BLaER1 treated with 17β-estradiol and CSF1 and Interleukin-3, amounts not matched to agents 10 nM and 100 nM (cell line): ENCODE results near the gene HDGF.
A peak's percentile ranks its signal among the peaks of the same experiment; 100 is the strongest.

Experiments used
- H3K27ac ChIP-seq, 11 experiments: shearing (Covaris generic); formaldehyde crosslinking; 2 replicates each; pipeline ENCODE4 v1.8.1; 2022
- H3K27me3 ChIP-seq, 11 experiments: shearing (Covaris generic); formaldehyde crosslinking; 2 replicates each; pipeline ENCODE4 v1.8.1; 2022
- H3K36me3 ChIP-seq, 11 experiments: shearing (Covaris generic); formaldehyde crosslinking; 2 replicates each; pipeline ENCODE4 v1.8.1; 2022
- H3K4me1 ChIP-seq, 10 experiments: shearing (Covaris generic); formaldehyde crosslinking; 2 replicates each; pipeline ENCODE4 v1.8.1; 2022
- H3K4me2 ChIP-seq, 11 experiments: shearing (Covaris generic); formaldehyde crosslinking; 2 replicates each; pipeline ENCODE4 v1.8.1; 2022
- H3K4me3 ChIP-seq, 10 experiments: shearing (Covaris generic); formaldehyde crosslinking; 2 replicates each; pipeline ENCODE4 v1.8.1; 2022
- H3K9ac ChIP-seq, 11 experiments: shearing (Covaris generic); formaldehyde crosslinking; 2 replicates each; pipeline ENCODE4 v1.8.1; 2022
- H3K9me3 ChIP-seq, 11 experiments: shearing (Covaris generic); formaldehyde crosslinking; replicated peaks in 1 of 11; 2 replicates each; pipeline ENCODE4 v1.8.1; 2022
- H4K20me1 ChIP-seq, 11 experiments: shearing (Covaris generic); formaldehyde crosslinking; 2 replicates each; pipeline ENCODE4 v1.8.1; 2022
- Cebpa-rat ChIP-seq, 11 experiments: shearing (Covaris generic); IDR thresholded peaks; 2 replicates each; pipeline ENCODE4 v1.8.1; 2022

HDGF gene

GRCh38 chr1:156697481-156697880 is 54.0 kb downstream of the HDGF start:
- H3K9ac ChIP-seq: peak overlapping the region in 2 of 11 experiments; percentile 2 to 37; a peak in 2 of 22 replicates
- H3K4me3 ChIP-seq: no peak overlapping the region
- H3K4me2 ChIP-seq: peak overlapping the region in 10 of 11 experiments; percentile 24 to 73 (median 60); a peak in 17 of 22 replicates
- no peaks in the 10 kb centered on the region for H3K9me3 ChIP-seq
- peaks cover 0 to 12% (median 0%) of the 10 kb centered on the region in 11 experiments; a peak in 1 of 22 replicates for H4K20me1 ChIP-seq
- H3K36me3 ChIP-seq: no peaks in the 10 kb centered on the region
- H3K27me3 ChIP-seq: peaks cover 8 to 17% (median 14%) of the 10 kb centered on the region in 11 experiments
- H3K27ac ChIP-seq: 0 out of 22 replicates have a peak overlapping the region, but pooled peaks of 1 of the 11 experiments have one; percentile 26
- H3K4me1 ChIP-seq: peaks cover 8 to 42% (median 38%) of the 10 kb centered on the region in 10 experiments
- no peak for TF ChIP-seq Cebpa-rat (IDR thresholded peaks at IDR 0.05)

GRCh38 chr1:156696755-156697154 is 54.7 kb downstream of the HDGF start:
- Histone ChIP-seq H3K9ac (0 out of 22 replicates have a peak overlapping the region, but pooled peaks of 2 of the 11 experiments have one; percentile 2 to 29), H3K27ac (no peak overlapping the region), H3K4me1 (peaks cover 15 to 50% (median 45%) of the 10 kb centered on the region in 10 experiments), H3K4me3 (no peak overlapping the region), H3K36me3 (no peaks in the 10 kb centered on the region), H3K4me2 (peak overlapping the region in 8 of 11 experiments; percentile 50 to 73 (median 63); a peak in 16 of 22 replicates), H3K27me3 (peaks cover 16 to 24% (median 21%) of the 10 kb centered on the region in 11 experiments), H3K9me3 (no peaks in the 10 kb centered on the region), H4K20me1 (peaks cover 0 to 19% (median 0%) of the 10 kb centered on the region in 11 experiments; a peak in 4 of 22 replicates)
- TF ChIP-seq Cebpa-rat (IDR thresholded peaks at IDR 0.05): no peak

GRCh38 chr1:156694690-156694962 is 56.8 kb downstream of the HDGF start:
- Histone ChIP-seq H3K4me3 (no peak overlapping the region), H3K4me1 (peaks cover 27 to 69% (median 61%) of the 10 kb centered on the region in 10 experiments), H3K27me3 (peaks cover 37 to 45% (median 42%) of the 10 kb centered on the region in 11 experiments), H3K27ac (peak overlapping the region in 1 of 11 experiments; percentile 35; a peak in 2 of 22 replicates), H3K9me3 (no peaks in the 10 kb centered on the region), H3K9ac (peak overlapping the region in 3 of 11 experiments; percentile 4 to 54 (median 20); a peak in 2 of 22 replicates), H4K20me1 (peaks cover 0 to 26% (median 0%) of the 10 kb centered on the region in 11 experiments; a peak in 7 of 22 replicates), H3K4me2 (peak overlapping the region in 9 of 11 experiments; percentile 60 to 90 (median 83); a peak in 16 of 22 replicates), H3K36me3 (no peaks in the 10 kb centered on the region)
- no peak for TF ChIP-seq Cebpa-rat (IDR thresholded peaks at IDR 0.05)

- peaks cover 0 to 26% (median 0%) of the 10 kb centered on the region in 11 experiments; a peak in 7 of 22 replicates for H4K20me1 ChIP-seq
- peak overlapping the region in 4 of 11 experiments; percentile 4 to 54 (median 25); a peak in 2 of 22 replicates for H3K9ac ChIP-seq
- H3K4me2 ChIP-seq: peak overlapping the region in 10 of 11 experiments; percentile 60 to 90 (median 80); a peak in 18 of 22 replicates
- H3K4me1 ChIP-seq: peaks cover 31 to 74% (median 65%) of the 10 kb centered on the region in 10 experiments
- H3K4me3 ChIP-seq: no peak overlapping the region
- no peak for TF ChIP-seq Cebpa-rat (IDR thresholded peaks at IDR 0.05)
- H3K27me3 ChIP-seq: peaks cover 38 to 46% (median 43%) of the 10 kb centered on the region in 11 experiments
- no peaks in the 10 kb centered on the region for H3K9me3 ChIP-seq
- H3K27ac ChIP-seq: peak overlapping the region in 2 of 11 experiments; percentile 23 to 35; a peak in 2 of 22 replicates
- H3K36me3 ChIP-seq: no peaks in the 10 kb centered on the region
Observed at GRCh38 chr1:156693848-156694689, 57.4 kb downstream of the HDGF start.

GRCh38 chr1:156692925-156693847 is 58.3 kb downstream of the HDGF start:
- no peak for TF ChIP-seq Cebpa-rat (IDR thresholded peaks at IDR 0.05)
- Histone ChIP-seq H3K9me3 (no peaks in the 10 kb centered on the region), H3K9ac (peak overlapping the region in 4 of 11 experiments; percentile 18 to 46 (median 42); a peak in 5 of 22 replicates), H3K36me3 (no peaks in the 10 kb centered on the region), H3K4me1 (peaks cover 33 to 75% (median 69%) of the 10 kb centered on the region in 10 experiments), H4K20me1 (peaks cover 0 to 26% (median 0%) of the 10 kb centered on the region in 11 experiments; a peak in 7 of 22 replicates), H3K27ac (peak overlapping the region in 2 of 11 experiments; percentile 6 to 27; a peak in 2 of 22 replicates), H3K27me3 (peaks cover 38 to 46% (median 43%) of the 10 kb centered on the region in 11 experiments), H3K4me2 (peak overlapping the region; percentile 60 to 90 (median 78); a peak in 21 of 22 replicates), H3K4me3 (peak overlapping the region in 1 of 10 experiments; percentile 40; a peak in 2 of 20 replicates)

- Histone ChIP-seq H3K4me3 (peak overlapping the region in 2 of 10 experiments; percentile 18 to 40; a peak in 3 of 20 replicates), H3K9ac (peak overlapping the region in 5 of 11 experiments; percentile 18 to 46 (median 41); a peak in 4 of 22 replicates), H3K27me3 (peaks cover 38 to 46% (median 43%) of the 10 kb centered on the region in 11 experiments), H3K36me3 (no peaks in the 10 kb centered on the region), H4K20me1 (peaks cover 0 to 26% (median 0%) of the 10 kb centered on the region in 11 experiments; a peak in 7 of 22 replicates), H3K27ac (peak overlapping the region in 1 of 11 experiments; percentile 27; a peak in 1 of 22 replicates), H3K4me2 (peak overlapping the region; percentile 60 to 90 (median 78)), H3K9me3 (no peaks in the 10 kb centered on the region), H3K4me1 (peaks cover 33 to 68% (median 63%) of the 10 kb centered on the region in 10 experiments)
- TF ChIP-seq Cebpa-rat (IDR thresholded peaks at IDR 0.05): no peak
Observed at GRCh38 chr1:156692441-156692924, 59.0 kb downstream of the HDGF start.
